Small intestine (tissue), 7 donors: Measurements from ENCODE around the gene RNF222. TPM values are rescaled to one million over a fixed set of nuclear protein-coding genes. Genes with fewer than 3 reads are reported as not detected.
"Not testable (repeated sequence)": the region's sequence is repeated elsewhere in the genome, so short reads cannot be mapped to it uniquely, and the experiment has no call there.

Experiments
- DNase-seq, 2 donors: peaks; one replicate each; pipeline versions ENCODE4 v3.0.0 to v3.0.0-alpha.2; 2013
- FAIRE-seq: peaks from 2 replicates; lab custom pipeline; 2012; peaks lifted over from hg19 to GRCh38; lab: Jason Lieb, UNC
- H3K27ac ChIP-seq, 3 donors: one replicate each; pipeline ENCODE4 v1.5.1; 2013; ENCODE audit warnings: low read length in 2 of 3, mild to moderate bottlenecking in 2 of 3, control low read depth in 1 of 3, inconsistent platforms in 1 of 3, low read depth in 1 of 3, moderate library complexity in 1 of 3
- H3K27me3 ChIP-seq, 3 donors: one replicate each; pipeline ENCODE4 v1.6.1; 2013; ENCODE audit warnings: low read length in 3 of 3, inconsistent platforms in 1 of 3; ENCODE audit not compliant: control insufficient read depth in 3 of 3, insufficient read depth in 3 of 3
- H3K36me3 ChIP-seq, 3 donors: one replicate each; pipeline ENCODE4 v1.6.1; 2013; ENCODE audit warnings: low read length in 3 of 3, inconsistent platforms in 1 of 3, low read depth in 1 of 3, mild to moderate bottlenecking in 1 of 3, moderate library complexity in 1 of 3; ENCODE audit not compliant: control insufficient read depth in 3 of 3, insufficient read depth in 2 of 3
- H3K4me1 ChIP-seq, 3 donors: one replicate each; pipeline ENCODE4 v1.6.1; 2013; ENCODE audit warnings: low read length in 2 of 3, inconsistent platforms in 1 of 3, low read depth in 1 of 3, mild to moderate bottlenecking in 1 of 3, moderate library complexity in 1 of 3; ENCODE audit not compliant: control insufficient read depth in 3 of 3, insufficient read depth in 2 of 3
- H3K4me3 ChIP-seq, 3 donors: one replicate each; pipeline ENCODE4 v1.5.1; 2013; ENCODE audit warnings: low read length in 3 of 3, control low read depth in 1 of 3, inconsistent platforms in 1 of 3, low read depth in 1 of 3, mild to moderate bottlenecking in 1 of 3, moderate library complexity in 1 of 3
- H3K9me3 ChIP-seq, 2 donors: one replicate each; pipeline ENCODE4 v1.6.1; 2013; ENCODE audit warnings: low read depth in 1 of 2, low read length in 1 of 2; ENCODE audit not compliant: control insufficient read depth in 2 of 2, insufficient read depth in 1 of 2
- WGBS, 3 donors: extraction: QIAGEN DNeasy Blood & Tissue Kit; methylation state at CpG; one replicate each; pipeline ENCODE4 v1.1.7; 2013; 5-methylcytosine and 5-hydroxymethylcytosine counted together
- polyA plus RNA-seq, 4 donors: library from polyadenylated mRNA; stranded (reverse) in 3 of 4; unstranded in 1 of 4; fragments of 200-250 nt in 3 of 4; fragments of 120-200 nt in 1 of 4; gene quantifications; one replicate each; pipeline versions ENCODE4 v1.2.1 to v1.2.3, GENCODE V29; 2013
- donor health status: healthy with polysubstance abuse.
- donor health status: control.
- donor health status: control.
- donor health status: Bipolar disorder and iron deficiency.
- donor health status: healthy.

The RNF222 gene
- polyA plus RNA-seq, 4 donors: 0.10 TPM; not detected in 3

DNA sequence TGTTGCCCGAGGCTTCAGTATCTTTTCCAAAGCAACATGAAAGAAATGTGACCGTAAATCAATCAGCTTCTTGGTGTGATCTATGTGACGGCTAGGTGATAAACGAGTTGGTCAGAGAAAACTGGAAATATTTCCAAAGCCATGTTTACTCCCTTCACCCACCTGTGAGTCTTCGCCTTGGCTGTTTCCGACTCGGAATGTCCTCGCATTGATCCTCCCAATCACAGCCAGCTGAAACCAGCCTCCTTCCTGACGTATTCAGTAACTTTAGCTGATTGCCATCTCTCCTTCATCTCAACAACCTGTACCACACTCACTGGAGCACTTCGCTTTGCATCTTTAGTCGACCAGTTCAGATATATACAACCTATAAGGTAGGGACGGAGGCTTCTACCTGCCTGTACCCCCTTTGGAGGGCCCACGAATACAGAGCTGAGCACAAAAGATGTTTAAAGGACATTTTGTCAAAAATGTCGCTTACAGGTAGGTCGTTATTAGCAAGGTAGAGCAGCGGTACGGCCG is 21.8 kb downstream of the RNF222 start:
- peak; percentile 40 to 72 for DNase-seq
- H3K36me3 ChIP-seq: peaks cover 6 to 19% (median 11%) of the 10 kb centered on the region in 3 donors

GRCh38 chr17:8373856-8374255 is 23.8 kb downstream of the RNF222 start:
- H3K4me1 ChIP-seq: peaks cover 0 to 16% (median 2%) of the 10 kb centered on the region in 3 donors
- not testable (repeated sequence) for FAIRE-seq, H3K4me3 ChIP-seq, H3K27ac ChIP-seq, DNase-seq, H3K9me3 ChIP-seq, H3K27me3 ChIP-seq
- peaks cover 3 to 19% (median 3%) of the 10 kb centered on the region in 3 donors for H3K36me3 ChIP-seq
- 94 to 98% (median 97%) methylated on average over 16 to 26 of the region's 26 CpGs for WGBS, 3 donors

More for the DNA sequence above, 21.8 kb downstream of the RNF222 start:
- Histone ChIP-seq H3K4me1 (peaks cover 0 to 22% (median 2%) of the 10 kb centered on the region in 3 donors), H3K27ac (peak overlapping the region; percentile 74 to 93 (median 90)), H3K9me3 (no peaks in the 10 kb centered on the region), H3K4me3 (peak overlapping the region; percentile 56 to 82 (median 77)), H3K27me3 (no peaks in the 10 kb centered on the region)
- FAIRE-seq: no peak
- 6 to 19% (median 18%) methylated on average over 18 of the region's 18 CpGs for WGBS, 3 donors

- Histone ChIP-seq H3K27me3 (no peaks in the 10 kb centered on the region), H3K4me1 (peaks cover 0 to 20% (median 2%) of the 10 kb centered on the region in 3 donors), H3K4me3 (no peak overlapping the region), H3K27ac (no peak overlapping the region), H3K9me3 (no peaks in the 10 kb centered on the region), H3K36me3 (peaks cover 0 to 15% (median 2%) of the 10 kb centered on the region in 3 donors)
- 88 to 92% (median 90%) methylated on average over 7 of the region's 7 CpGs for WGBS, 3 donors
- DNase-seq: no peak
- no peak for FAIRE-seq
These were observed 25.2 kb downstream of the RNF222 start for GRCh38 chr17:8372422-8372821.

DNA sequence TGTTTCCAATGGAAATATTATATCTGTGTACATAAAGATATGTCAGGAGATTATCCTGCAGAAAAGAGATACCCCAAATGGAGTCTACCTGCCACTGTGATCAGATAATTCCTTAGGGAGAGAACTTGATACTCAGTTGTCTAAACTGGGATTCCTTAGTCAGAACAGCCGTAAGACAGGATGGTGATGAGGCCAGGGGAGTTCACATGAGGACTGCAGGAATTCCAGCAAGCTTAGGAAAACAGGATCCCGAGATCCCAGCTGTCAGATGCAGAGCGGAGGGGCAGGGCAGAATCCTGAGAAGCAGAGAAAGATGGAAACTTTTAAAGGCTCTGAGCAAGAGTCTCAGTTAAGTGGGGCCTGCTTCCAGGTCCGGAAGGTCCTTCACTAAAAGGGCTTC is 25.8 kb downstream of the RNF222 start:
- Histone ChIP-seq H3K27me3 (no peaks in the 10 kb centered on the region), H3K36me3 (peaks cover 0 to 14% (median 2%) of the 10 kb centered on the region in 3 donors), H3K4me3 (no peak overlapping the region), H3K27ac (no peak overlapping the region), H3K9me3 (no peaks in the 10 kb centered on the region), H3K4me1 (peaks cover 0 to 15% (median 2%) of the 10 kb centered on the region in 3 donors)
- no peak for DNase-seq
- no peak for FAIRE-seq
- WGBS, 3 donors: 81 to 93% (median 91%) methylated on average over 4 of the region's 4 CpGs

- H3K27me3 ChIP-seq: no peaks in the 10 kb centered on the region
- 82 to 98% (median 85%) methylated on average over 8 of the region's 8 CpGs for WGBS, 3 donors
- peaks cover 0 to 17% (median 2%) of the 10 kb centered on the region in 3 donors for H3K36me3 ChIP-seq
- FAIRE-seq (no peak), DNase-seq (no peak)
- peaks cover 0 to 5% (median 0%) of the 10 kb centered on the region in 3 donors for H3K4me1 ChIP-seq
- H3K4me3 ChIP-seq: no peak overlapping the region
- no peak overlapping the region for H3K27ac ChIP-seq
- H3K9me3 ChIP-seq: no peaks in the 10 kb centered on the region
These were observed 27.7 kb downstream of the RNF222 start for GRCh38 chr17:8369944-8370343.

- H3K27me3 ChIP-seq: no peaks in the 10 kb centered on the region
- H3K4me3 ChIP-seq: no peak overlapping the region
- WGBS, 3 donors: 75 to 87% (median 83%) methylated on average over 3 of the region's 3 CpGs
- FAIRE-seq (no peak), DNase-seq (peak in 1 of 2 donors; percentile 48)
- H3K27ac ChIP-seq: peak overlapping the region in 1 of 3 donors; percentile 23
- peaks cover 0 to 5% (median 0%) of the 10 kb centered on the region in 3 donors for H3K4me1 ChIP-seq
- H3K36me3 ChIP-seq: peaks cover 0 to 25% (median 4%) of the 10 kb centered on the region in 3 donors
- H3K9me3 ChIP-seq: no peaks in the 10 kb centered on the region
These were observed 29.4 kb downstream of the RNF222 start for GRCh38 chr17:8368193-8368592.

DNA sequence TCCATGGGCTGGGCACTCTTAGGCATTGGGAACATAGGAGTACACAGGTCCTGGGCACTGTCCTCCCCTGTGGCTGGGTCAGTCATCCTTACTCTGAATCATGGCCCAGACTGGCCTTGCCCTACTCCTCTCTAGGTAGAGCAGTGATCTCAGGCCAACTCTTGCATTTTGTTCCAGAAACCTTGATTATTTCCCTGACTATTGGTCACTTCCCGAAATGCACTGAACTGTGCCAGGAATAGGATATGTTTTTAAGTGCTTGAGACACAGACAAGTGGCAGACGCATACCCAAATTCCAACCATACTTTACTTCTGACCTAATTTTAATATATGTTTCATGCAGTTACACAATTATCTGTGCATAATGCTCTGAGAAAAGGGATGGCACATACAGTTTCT is 31.4 kb downstream of the RNF222 start:
- H3K4me3 ChIP-seq: no peak overlapping the region
- peaks cover 0 to 17% (median 0%) of the 10 kb centered on the region in 3 donors for H3K4me1 ChIP-seq
- WGBS, 3 donors: 71 to 96% (median 84%) methylated on average over 2 of the region's 2 CpGs
- H3K36me3 ChIP-seq: peaks cover 0 to 25% (median 4%) of the 10 kb centered on the region in 3 donors
- H3K27ac ChIP-seq: peak overlapping the region in 1 of 3 donors; percentile 8
- H3K9me3 ChIP-seq: no peaks in the 10 kb centered on the region
- H3K27me3 ChIP-seq: no peaks in the 10 kb centered on the region
- DNase-seq (no peak), FAIRE-seq (no peak)

- no peak overlapping the region for H3K4me3 ChIP-seq
- H3K27ac ChIP-seq: no peak overlapping the region
- H3K4me1 ChIP-seq: peaks cover 0 to 17% (median 0%) of the 10 kb centered on the region in 3 donors
- H3K9me3 ChIP-seq: no peaks in the 10 kb centered on the region
- FAIRE-seq (no peak), DNase-seq (no peak)
- 79 to 95% (median 80%) methylated on average over 1 of the region's 1 CpG for WGBS, 3 donors
- H3K36me3 ChIP-seq: peaks cover 0 to 25% (median 4%) of the 10 kb centered on the region in 3 donors
- no peaks in the 10 kb centered on the region for H3K27me3 ChIP-seq
These were observed 32.5 kb downstream of the RNF222 start for GRCh38 chr17:8365143-8365542.
